HepG2 (cell line): ENCODE data around the gene MYRFL. TPM values are rescaled to one million over a fixed set of nuclear protein-coding genes. Genes with fewer than 3 reads are reported as not detected.
"Not testable (repeated sequence)": the region's sequence is repeated elsewhere in the genome, so short reads cannot be mapped to it uniquely, and the experiment has no call there.

Source experiments
- ATAC-seq: fragments of 200-7000 bp; cut with Tn5 transposase; 3 replicates; pipeline ENCODE4 v1.9.1; 2020; ENCODE audit warnings: mild to moderate bottlenecking, moderate library complexity
- BruUV-seq: library from RNA; stranded (reverse); fragments of 400-500 nt; replicated peaks from 2 replicates; lab custom pipeline; 2021; lab: Mats Ljungman, UMichigan
- CTCF ChIA-PET: fragments of 300-600 bp; formaldehyde crosslinking; extraction: SDS; loops from one replicate; lab custom pipeline; 2021; ENCODE audit warnings: low total read pairs, inconsistent platforms, low intra/inter-chr PET ratio; lab: Yijun Ruan, JAX
- POLR2A ChIA-PET: fragments of 350-600 bp; sonication (Branson Sonifier 250); formaldehyde crosslinking; loops from one replicate; lab custom pipeline; 2020; ENCODE audit warnings: antibody characterized with exemption, inconsistent platforms; lab: Yijun Ruan, JAX
- DNase-seq: peaks from one replicate; pipeline ENCODE4 v3.0.0-alpha.2; 2015; ENCODE audit warnings: low spot score
- FAIRE-seq: peaks from 3 replicates; lab custom pipeline; 2011; peaks lifted over from hg19 to GRCh38; lab: Jason Lieb, UNC
- H2AFZ ChIP-seq: one replicate; pipeline ENCODE4 v1.6.1; 2011; ENCODE audit warnings: low read length, inconsistent platforms
- H3K27ac ChIP-seq: fragments of 300-600 bp; 3 replicates; pipeline ENCODE4 v1.8.0; 2011; ENCODE audit warnings: mixed run types, mild to moderate bottlenecking, mixed read lengths, low read length, inconsistent platforms; ENCODE audit not compliant: insufficient read depth; ENCODE audit errors: extremely low read length
- H3K27me3 ChIP-seq, 2 experiments: fragments of 200-600 bp in 1 of 2; 2 replicates in 1 of 2; 3 replicates in 1 of 2; pipeline versions ENCODE4 v1.6.0 to v1.8.0; 2011; ENCODE audit warnings: low read length in 2 of 2, mild to moderate bottlenecking in 2 of 2, moderate library complexity in 2 of 2, inconsistent platforms in 1 of 2; ENCODE audit not compliant: insufficient read depth in 2 of 2, control insufficient read depth in 1 of 2
- H3K36me3 ChIP-seq, 2 experiments: fragments of 200-600 bp in 1 of 2; replicated peaks in 1 of 2; 2 replicates in 1 of 2; 3 replicates in 1 of 2; pipeline versions ENCODE4 v1.5.1 to v1.8.0; 2011; ENCODE audit warnings: low read length in 2 of 2, inconsistent platforms in 1 of 2; ENCODE audit not compliant: insufficient read depth in 2 of 2, control insufficient read depth in 1 of 2
- H3K4me1 ChIP-seq: 2 replicates; pipeline ENCODE4 v1.5.1; 2012; ENCODE audit warnings: low read length, inconsistent platforms; ENCODE audit not compliant: insufficient read depth
- H3K4me2 ChIP-seq: 2 replicates; pipeline ENCODE4 v1.6.0; 2011; ENCODE audit warnings: low read depth, low read length, inconsistent platforms
- H3K4me3 ChIP-seq, 3 experiments: fragments of 200-600 bp in 1 of 3; sonication (generic), shearing (Covaris generic) in 1 of 3; replicated peaks in 1 of 3; 2 replicates each; pipeline ENCODE4 v1.5.1; 2011 to 2016; ENCODE audit warnings: low read length in 3 of 3, inconsistent platforms in 2 of 3, low read depth in 2 of 3, mild to moderate bottlenecking in 2 of 3, control low read depth in 1 of 3, mixed read lengths in 1 of 3; ENCODE audit not compliant: insufficient read depth in 1 of 3
- H3K79me2 ChIP-seq: one replicate; pipeline ENCODE4 v1.6.1; 2011; ENCODE audit warnings: low read length, inconsistent platforms; ENCODE audit not compliant: insufficient read depth
- H3K9ac ChIP-seq: 2 replicates; pipeline ENCODE4 v1.6.0; 2011; ENCODE audit warnings: mild to moderate bottlenecking, low read depth, low read length, inconsistent platforms; ENCODE audit not compliant: insufficient read depth
- H3K9me3 ChIP-seq: 2 replicates; pipeline ENCODE4 v1.5.1; 2012; ENCODE audit warnings: mild to moderate bottlenecking, low read length
- H4K20me1 ChIP-seq: 2 replicates; pipeline ENCODE4 v1.6.0; 2011; ENCODE audit warnings: inconsistent platforms, mild to moderate bottlenecking, low read length, moderate library complexity; ENCODE audit not compliant: insufficient read depth
- ARNT ChIP-seq: fragments of 450-650 bp; IDR thresholded peaks from 2 replicates; pipeline ENCODE4 v1.6.1; 2017
- ATAD3A ChIP-seq: sonication (generic); formaldehyde crosslinking; IDR thresholded peaks from 2 replicates; pipeline ENCODE4 v1.4.0; 2020; ENCODE audit warnings: missing genetic modification reagents
- CREM ChIP-seq, 2 experiments: sonication (generic) in 1 of 2; formaldehyde crosslinking in 1 of 2; IDR thresholded peaks; 2 replicates each; pipeline versions ENCODE4 v1.4.0 to v1.6.1; 2016 to 2020; ENCODE audit warnings: antibody characterized with exemption in 1 of 2, mild to moderate bottlenecking in 1 of 2, missing genetic modification reagents in 1 of 2
- MZF1 ChIP-seq: sonication (generic); formaldehyde crosslinking; IDR thresholded peaks from 2 replicates; pipeline ENCODE4 v1.8.1; 2023; ENCODE audit warnings: mild to moderate bottlenecking, missing genetic modification reagents, borderline replicate concordance
- NFIC ChIP-seq: IDR thresholded peaks from 2 replicates; pipeline ENCODE4 v1.6.1; 2012; ENCODE audit warnings: mild to moderate bottlenecking, low read length, inconsistent platforms
- PCBP2 ChIP-seq: fragments of 200-400 bp; formaldehyde crosslinking; optimal IDR thresholded peaks from 2 replicates; pipeline ENCODE3; 2018; ENCODE audit warnings: low read length, low read depth; ENCODE audit not compliant: poor library complexity, severe bottlenecking
- REPIN1 ChIP-seq: sonication (generic); formaldehyde crosslinking; IDR thresholded peaks from 2 replicates; pipeline ENCODE4 v1.8.0; 2022; ENCODE audit warnings: missing genetic modification reagents, low read depth, mild to moderate bottlenecking, borderline replicate concordance
- SOX6 ChIP-seq, 2 experiments: fragments of 450-650 bp in 1 of 2; sonication (generic) in 1 of 2; formaldehyde crosslinking in 1 of 2; IDR thresholded peaks; 2 replicates each; pipeline versions ENCODE4 v1.4.0 to v1.6.1; 2017 to 2020; ENCODE audit warnings: antibody characterized with exemption in 1 of 2, mild to moderate bottlenecking in 1 of 2, missing genetic modification reagents in 1 of 2
- SSRP1 ChIP-seq: IDR thresholded peaks from 2 replicates; pipeline ENCODE4 v1.6.1; 2016; ENCODE audit warnings: control low read depth
- TBX3 ChIP-seq: fragments of 450-650 bp; IDR thresholded peaks from 2 replicates; pipeline ENCODE4 v1.6.1; 2017; ENCODE audit warnings: antibody characterized with exemption, mild to moderate bottlenecking, inconsistent platforms, borderline replicate concordance
- ZBTB38 ChIP-seq: sonication (generic); formaldehyde crosslinking; IDR thresholded peaks from 2 replicates; pipeline ENCODE4 v1.5.1; 2020; ENCODE audit warnings: mild to moderate bottlenecking, missing genetic modification reagents
- ZKSCAN8 ChIP-seq: IDR thresholded peaks from 2 replicates; pipeline ENCODE4 v1.6.1; 2016; ENCODE audit warnings: borderline replicate concordance, missing genetic modification reagents, missing compliant biosample characterization
- ZNF3 ChIP-seq: IDR thresholded peaks from 2 replicates; pipeline ENCODE4 v1.7.0; 2017; ENCODE audit warnings: inconsistent platforms
- WGBS: methylation state at CpG from one replicate; pipeline ENCODE4 v1.1.6; 2017; ENCODE audit warnings: low lambda C conversion rate; 5-methylcytosine and 5-hydroxymethylcytosine counted together
- in situ Hi-C: cut with HindIII; loops from 2 replicates; pipeline ENCODE4 v1.10.0; 2017; ENCODE audit warnings: low pct_unique_long_range_greater_than_20kb; ENCODE audit not compliant: extremely low pct_ligation_motif_present
- intact Hi-C: fragments of 100-400 bp; cut with micrococcal nuclease; formaldehyde crosslinking; loops from one replicate; pipeline ENCODE4 v1.10.0; 2022; ENCODE audit not compliant: unreplicated experiment
- polyA plus RNA-seq, 8 experiments: library from polyadenylated mRNA; depleted of rRNA in 3 of 8; stranded (reverse) in 7 of 8; unstranded in 1 of 8; fragments of >200 nt; fragmentation: Illumina TruSeq in 4 of 8; extraction: Trizol in 4 of 8; gene quantifications; 2 replicates each; pipeline versions ENCODE4 v1.2.1 to v1.2.3, GENCODE V29; 2011 to 2016; ENCODE audit warnings: low read depth in 4 of 8, missing spikeins in 1 of 8, mixed read lengths in 1 of 8; ENCODE audit not compliant: insufficient read depth in 1 of 8
- total RNA-seq, 5 experiments: library from RNA; depleted of rRNA; stranded (reverse); fragments of >200 nt; fragmentation: Illumina TruSeq; extraction: Trizol; gene quantifications; 2 replicates each; pipeline ENCODE4 v1.2.3, GENCODE V29; 2016; ENCODE audit warnings: low read depth in 1 of 5
- TF ChIP-seq, protein P1 (sequence below): sonication (generic); formaldehyde crosslinking; IDR thresholded peaks from 2 replicates; pipeline ENCODE4 v1.5.0; 2020; ENCODE audit warnings: mild to moderate bottlenecking, missing genetic modification reagents, borderline replicate concordance
- TF ChIP-seq, protein P2 (sequence below): sonication (generic); formaldehyde crosslinking; IDR thresholded peaks from 2 replicates; pipeline ENCODE4 v1.4.0; 2020; ENCODE audit warnings: missing genetic modification reagents

Gene MYRFL
- total and polyA plus RNA-seq, 2 of the 13 experiments (the other 11 are each of a cell fraction or from before 2014, with no cell fraction given), result 0.09 to 0.11 TPM

DNA sequence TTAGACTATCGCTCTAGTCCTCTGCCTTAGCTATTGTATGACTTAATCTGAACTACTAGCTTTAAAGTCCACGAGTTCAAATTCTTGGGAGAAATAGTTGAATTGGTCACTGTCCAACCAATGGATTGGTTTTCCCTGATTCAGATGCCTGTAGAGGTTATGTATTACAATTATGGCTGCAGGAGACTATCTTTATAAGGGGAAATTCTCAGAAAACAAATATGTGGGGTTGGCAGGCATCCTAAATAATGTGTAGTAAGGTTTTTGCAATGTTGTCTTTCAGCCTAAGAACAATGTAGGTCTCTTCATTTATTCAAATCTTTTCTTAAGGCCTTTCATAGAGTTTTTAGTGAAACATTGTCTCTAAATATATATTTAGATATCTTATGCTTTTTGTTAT lies 26.9 kb downstream of the MYRFL start:
- 33% methylated on average over 2 of the region's 2 CpGs for WGBS
- H4K20me1 ChIP-seq, result no peaks in the 10 kb centered on the region
- no peaks in the 10 kb centered on the region for H3K9me3 ChIP-seq
- H3K36me3 ChIP-seq, result no peaks in the 10 kb centered on the region
- TF ChIP-seq PCBP2 (no peak), TBX3 (no peak), ZKSCAN8 (CRISPR knock-in tag) (no peak), REPIN1 (CRISPR knock-in tag) (no peak), NFIC (no peak), ATAD3A (CRISPR knock-in tag) (no peak), SOX6 (IDR thresholded peaks at IDR 0.05) (no peak), SOX6 (CRISPR knock-in tag; IDR thresholded peaks at IDR 0.05) (no peak), SSRP1 (CRISPR knock-in tag) (no peak), ARNT (no peak), MZF1 (no peak), ZNF3 (CRISPR knock-in tag) (no peak), CREM (IDR thresholded peaks at IDR 0.05) (no peak), CREM (CRISPR knock-in tag; IDR thresholded peaks at IDR 0.05) (no peak), ZBTB38 (CRISPR knock-in tag) (no peak)
- TF ChIP-seq, protein P1, sequence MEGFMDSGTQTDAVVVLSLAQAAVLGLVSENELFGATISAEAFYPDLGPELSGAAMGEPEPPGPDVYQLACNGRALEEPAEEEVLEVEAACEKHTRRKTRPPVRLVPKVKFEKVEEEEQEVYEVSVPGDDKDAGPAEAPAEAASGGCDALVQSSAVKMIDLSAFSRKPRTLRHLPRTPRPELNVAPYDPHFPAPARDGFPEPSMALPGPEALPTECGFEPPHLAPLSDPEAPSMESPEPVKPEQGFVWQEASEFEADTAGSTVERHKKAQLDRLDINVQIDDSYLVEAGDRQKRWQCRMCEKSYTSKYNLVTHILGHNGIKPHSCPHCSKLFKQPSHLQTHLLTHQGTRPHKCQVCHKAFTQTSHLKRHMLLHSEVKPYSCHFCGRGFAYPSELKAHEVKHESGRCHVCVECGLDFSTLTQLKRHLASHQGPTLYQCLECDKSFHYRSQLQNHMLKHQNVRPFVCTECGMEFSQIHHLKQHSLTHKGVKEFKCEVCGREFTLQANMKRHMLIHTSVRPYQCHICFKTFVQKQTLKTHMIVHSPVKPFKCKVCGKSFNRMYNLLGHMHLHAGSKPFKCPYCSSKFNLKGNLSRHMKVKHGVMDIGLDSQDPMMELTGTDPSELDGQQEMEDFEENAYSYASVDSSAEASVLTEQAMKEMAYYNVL (CRISPR knock-in tag), result no peak
- TF ChIP-seq, protein P2, sequence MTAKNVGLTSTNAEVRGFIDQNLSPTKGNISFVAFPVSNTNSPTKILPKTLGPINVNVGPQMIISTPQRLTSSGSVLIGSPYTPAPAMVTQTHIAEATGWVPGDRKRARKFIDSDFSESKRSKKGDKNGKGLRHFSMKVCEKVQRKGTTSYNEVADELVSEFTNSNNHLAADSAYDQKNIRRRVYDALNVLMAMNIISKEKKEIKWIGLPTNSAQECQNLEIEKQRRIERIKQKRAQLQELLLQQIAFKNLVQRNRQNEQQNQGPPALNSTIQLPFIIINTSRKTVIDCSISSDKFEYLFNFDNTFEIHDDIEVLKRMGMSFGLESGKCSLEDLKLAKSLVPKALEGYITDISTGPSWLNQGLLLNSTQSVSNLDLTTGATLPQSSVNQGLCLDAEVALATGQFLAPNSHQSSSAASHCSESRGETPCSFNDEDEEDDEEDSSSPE (CRISPR knock-in tag), result no peak
- POLR2A ChIA-PET, result no interaction called here
- no peaks in the 10 kb centered on the region for H3K4me1 ChIP-seq
- no peak overlapping the region for H3K4me2 ChIP-seq
- DNase-seq (no peak), ATAC-seq (no peak), FAIRE-seq (no peak)
- H2AFZ ChIP-seq, result no peak overlapping the region
- CTCF ChIA-PET, result no interaction called here
- in situ Hi-C loops (no loop called here), intact Hi-C loops (no loop called here)
- no peak overlapping the region for H3K4me3 ChIP-seq
- no peak overlapping the region for H3K9ac ChIP-seq
- BruUV-seq, result no TSS peak
- no peaks in the 10 kb centered on the region for H3K79me2 ChIP-seq
- no peak overlapping the region for H3K27ac ChIP-seq
- H3K27me3 ChIP-seq, result no peaks in the 10 kb centered on the region; a peak in 1 of 5 replicates

DNA sequence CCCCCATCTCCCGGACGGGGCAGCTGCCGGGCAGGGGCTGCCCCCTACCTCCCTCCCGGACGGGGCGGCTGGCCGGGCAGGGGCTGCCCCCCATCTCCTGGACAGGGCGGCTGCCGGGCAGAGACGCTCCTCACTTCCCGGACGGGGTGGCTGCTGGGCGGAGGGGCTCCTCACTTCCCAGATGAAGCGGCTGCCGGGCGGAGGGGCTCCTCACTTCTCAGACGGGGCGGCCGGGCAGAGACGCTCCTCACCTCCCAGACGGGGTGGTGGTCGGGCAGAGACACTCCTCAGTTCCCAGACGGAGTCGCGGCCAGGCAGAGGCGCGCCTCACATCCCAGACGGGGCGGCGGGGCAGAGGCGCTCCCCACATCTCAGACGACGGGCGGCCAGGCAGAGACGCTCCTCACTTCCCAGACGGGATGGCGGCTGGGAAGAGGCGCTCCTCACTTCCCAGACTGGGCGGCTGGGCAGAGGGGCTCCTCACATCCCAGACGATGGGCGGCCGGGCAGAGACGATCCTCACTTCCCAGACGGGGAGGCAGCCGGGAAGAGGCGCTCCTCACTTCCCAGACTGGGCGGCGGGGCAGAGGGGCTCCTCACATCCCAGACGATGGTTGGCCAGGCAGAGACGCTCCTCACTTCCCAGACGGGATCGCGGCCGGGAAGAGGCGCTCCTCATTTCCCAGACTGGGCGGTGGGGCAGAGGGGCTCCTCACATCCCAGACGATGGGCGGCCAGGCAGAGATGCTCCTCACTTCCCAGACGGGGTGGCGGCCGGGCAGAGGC lies 28.3 kb downstream of the MYRFL start:
- H3K4me1 ChIP-seq, H4K20me1 ChIP-seq, H3K79me2 ChIP-seq, CTCF ChIA-PET, H3K27me3 ChIP-seq, H3K9me3 ChIP-seq, H3K27ac ChIP-seq, H3K36me3 ChIP-seq, H3K4me3 ChIP-seq, FAIRE-seq, ATAC-seq, H3K4me2 ChIP-seq, DNase-seq, H2AFZ ChIP-seq, in situ Hi-C loops, BruUV-seq, H3K9ac ChIP-seq, intact Hi-C loops, POLR2A ChIA-PET: not testable (repeated sequence)
- 90% methylated on average over 14 of the region's 61 CpGs for WGBS
